Sigmoid colon (tissue), 4 donors: ENCODE data around the gene CYP2J2.

Experiments
- CTCF ChIP-seq, 4 experiments: fragments of 450-650 bp in 3 of 4; fragments of 200-600 bp in 1 of 4; IDR thresholded peaks; one replicate each; pipeline ENCODE4 v1.5.1; 2016 to 2019; ENCODE audit warnings: antibody characterized with exemption in 4 of 4, mild to moderate bottlenecking in 3 of 4, moderate library complexity in 2 of 4
- EP300 ChIP-seq, 4 donors: sonication (generic); formaldehyde crosslinking; IDR thresholded peaks; one replicate each; pipeline ENCODE4 v1.6.1; 2017; ENCODE audit warnings: antibody characterized with exemption in 4 of 4
- POLR2A ChIP-seq, 2 donors: fragments of 450-650 bp; IDR thresholded peaks; one replicate each; pipeline ENCODE4 v1.6.1; 2016; ENCODE audit warnings: antibody characterized with exemption in 2 of 2, mild to moderate bottlenecking in 2 of 2, moderate library complexity in 2 of 2
- POLR2AphosphoS5 ChIP-seq, 4 donors: sonication (generic); formaldehyde crosslinking; IDR thresholded peaks; one replicate each; pipeline ENCODE4 v1.6.1; 2017; ENCODE audit warnings: antibody characterized with exemption in 4 of 4

DNA sequence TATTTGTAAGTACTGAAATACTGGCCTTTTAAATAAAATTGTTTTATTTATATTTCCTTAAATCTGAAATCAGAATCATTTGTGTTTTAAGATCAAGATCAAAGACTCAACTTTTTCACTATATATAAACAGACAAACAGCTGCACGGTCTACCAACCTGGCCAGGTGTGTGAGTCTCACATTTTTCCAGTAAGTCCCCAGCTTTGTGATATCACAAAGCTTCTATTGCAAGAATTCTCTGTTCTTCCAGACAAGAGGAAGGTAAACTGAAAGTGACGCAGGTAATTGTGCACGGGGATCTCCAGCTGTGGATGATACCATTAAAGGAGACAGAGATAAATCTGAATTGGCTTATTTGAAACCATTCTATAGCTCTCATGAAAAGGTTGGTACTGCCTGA is 41.2 kb upstream of the CYP2J2 start:
- TF ChIP-seq CTCF (IDR thresholded peaks at IDR 0.05) (no peak), POLR2A (IDR thresholded peaks at IDR 0.05) (no peak), POLR2AphosphoS5 (IDR thresholded peaks at IDR 0.05) (no peak), EP300 (IDR thresholded peaks at IDR 0.05) (no peak)
